GM13977 (cell line): ENCODE measurements around the gene SFT2D3.

Experiments used
- DNase-seq: peaks from one replicate; pipeline ENCODE4 v3.0.0; 2012; ENCODE audit warnings: low spot score
- CTCF ChIP-seq: IDR thresholded peaks from 2 replicates; pipeline ENCODE4 v1.5.1; 2012; ENCODE audit warnings: mild to moderate bottlenecking, control low read depth; ENCODE audit not compliant: insufficient read depth; ENCODE audit errors: extremely low read depth, missing control alignments
- in situ Hi-C: fragments of 300-500 bp; cut with MboI; formaldehyde crosslinking; loops from one replicate; pipeline ENCODE4 v1.12.0; 2022; ENCODE audit warnings: low sequenced_read_pairs, low pct_unique_long_range_greater_than_20kb, mixed read lengths, inconsistent platforms; ENCODE audit not compliant: unreplicated experiment

The SFT2D3 gene

GRCh38 chr2:127678531-127678930, 22.8 kb upstream of the SFT2D3 start:
- DNase-seq, result no peak
- in situ Hi-C loops, result no loop called here
- no peak for TF ChIP-seq CTCF

GRCh38 chr2:127678991-127679390, 22.3 kb upstream of the SFT2D3 start:
- in situ Hi-C loops, result no loop called here

GRCh38 chr2:127679680-127680361, 21.5 kb upstream of the SFT2D3 start:
- in situ Hi-C loops, result no loop called here
- no peak for TF ChIP-seq CTCF
- no peak for DNase-seq

More at GRCh38 chr2:127678991-127679390, 22.3 kb upstream of the SFT2D3 start:
- DNase-seq, result no peak
- TF ChIP-seq CTCF, result no peak

- no peak for DNase-seq
- in situ Hi-C loops, result no loop called here
- no peak for TF ChIP-seq CTCF
These were observed 20.5 kb upstream of the SFT2D3 start for GRCh38 chr2:127680706-127681287.

GRCh38 chr2:127681288-127681804, 20.0 kb upstream of the SFT2D3 start:
- no peak for DNase-seq
- no peak for TF ChIP-seq CTCF
- in situ Hi-C loops, result no loop called here

- DNase-seq, result no peak
- in situ Hi-C loops, result no loop called here
- TF ChIP-seq CTCF, result no peak
These were observed 19.1 kb upstream of the SFT2D3 start for GRCh38 chr2:127681976-127682857.
